ENCODE results near the gene LPIN1. TPM values are rescaled to one million over a fixed set of nuclear protein-coding genes. Genes with fewer than 3 reads are reported as not detected.

Gene LPIN1
- total and polyA plus RNA-seq, 2 of the 8 experiments (the other 6 are each of a cell fraction or from before 2014, with no cell fraction given) = 4.3 to 9.8 TPM

DNA sequence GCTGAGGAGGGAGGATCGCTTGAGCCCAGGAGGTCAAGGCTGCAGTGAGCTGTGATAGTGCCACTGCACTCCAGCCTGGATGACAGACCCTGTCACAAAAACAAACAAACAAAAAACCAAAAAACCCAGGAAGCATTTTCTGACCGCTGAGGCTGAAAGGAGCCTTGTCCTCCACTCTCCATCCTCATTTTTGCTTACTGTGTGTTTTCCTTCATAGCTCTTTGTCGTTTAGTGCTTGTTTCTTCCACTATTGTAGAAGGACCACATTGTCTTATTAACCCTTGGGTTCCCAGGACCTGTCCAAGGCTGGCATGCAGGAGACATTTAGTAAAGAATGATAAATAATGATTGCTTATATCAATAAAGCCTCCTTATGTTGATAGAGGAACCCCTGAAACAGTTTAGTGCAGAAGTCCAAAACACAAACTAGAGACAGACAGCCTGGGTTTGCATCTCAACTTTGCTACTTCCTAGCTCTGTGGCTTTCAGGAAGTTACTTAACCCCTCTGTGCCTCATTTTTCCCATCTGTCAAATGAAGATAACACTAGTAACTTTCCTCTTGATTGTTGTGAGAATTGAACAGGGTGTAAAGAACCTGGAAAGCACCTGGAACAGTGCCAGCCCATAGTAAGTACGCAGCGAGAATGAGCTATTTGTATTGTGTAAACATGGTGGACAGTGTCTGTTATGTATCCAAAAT, 126.0 kb downstream of the LPIN1 start (continued):
- no peak for TF ChIP-seq SUZ12 (IDR thresholded peaks at IDR 0.05; ENCODE audit: low read length)
- TF ChIP-seq, protein P1, sequence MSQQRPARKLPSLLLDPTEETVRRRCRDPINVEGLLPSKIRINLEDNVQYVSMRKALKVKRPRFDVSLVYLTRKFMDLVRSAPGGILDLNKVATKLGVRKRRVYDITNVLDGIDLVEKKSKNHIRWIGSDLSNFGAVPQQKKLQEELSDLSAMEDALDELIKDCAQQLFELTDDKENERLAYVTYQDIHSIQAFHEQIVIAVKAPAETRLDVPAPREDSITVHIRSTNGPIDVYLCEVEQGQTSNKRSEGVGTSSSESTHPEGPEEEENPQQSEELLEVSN (IDR thresholded peaks at IDR 0.05) = no peak
- no peak for TF ChIP-seq ZNF274 (IDR thresholded peaks at IDR 0.05; ENCODE audit: borderline replicate concordance, extremely low read depth, low read length)
- TF ChIP-seq MAFK (IDR thresholded peaks at IDR 0.05; ENCODE audit: low read depth, low read length) = no peak
- TF ChIP-seq GTF2F1 (IDR thresholded peaks at IDR 0.05; ENCODE audit: borderline replicate concordance, low read depth, low read length) = no peak
- TF ChIP-seq POLR2AphosphoS5 (IDR thresholded peaks at IDR 0.05; ENCODE audit: low read depth, low read length) = no peak
- TF ChIP-seq EP300 (IDR thresholded peaks at IDR 0.05; ENCODE audit: borderline replicate concordance in 1 of 2, low read depth in 2 of 2, low read length in 2 of 2) = no peak
- TF ChIP-seq, protein P2, sequence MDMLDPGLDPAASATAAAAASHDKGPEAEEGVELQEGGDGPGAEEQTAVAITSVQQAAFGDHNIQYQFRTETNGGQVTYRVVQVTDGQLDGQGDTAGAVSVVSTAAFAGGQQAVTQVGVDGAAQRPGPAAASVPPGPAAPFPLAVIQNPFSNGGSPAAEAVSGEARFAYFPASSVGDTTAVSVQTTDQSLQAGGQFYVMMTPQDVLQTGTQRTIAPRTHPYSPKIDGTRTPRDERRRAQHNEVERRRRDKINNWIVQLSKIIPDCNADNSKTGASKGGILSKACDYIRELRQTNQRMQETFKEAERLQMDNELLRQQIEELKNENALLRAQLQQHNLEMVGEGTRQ (IDR thresholded peaks at IDR 0.05; ENCODE audit: low read length) = no peak
- no peak for TF ChIP-seq TAF1 (IDR thresholded peaks at IDR 0.05; ENCODE audit: low read depth, low read length)

All from H1 (cell line).